Natural killer cell (primary cell): Measurements from ENCODE around the gene PLD4. TPM values are rescaled to one million over a fixed set of nuclear protein-coding genes. Genes with fewer than 3 reads are reported as not detected.

Experiments
- ATAC-seq, 3 donors: fragments of 150-1000 bp in 2 of 3; fragments of 200-7000 bp in 1 of 3; cut with Tn5 transposase; 1 replicate in 1 of 3; 2 replicates in 2 of 3; pipeline ENCODE4 v1.10.0; 2021; ENCODE audit warnings: mild to moderate bottlenecking in 2 of 3, moderate library complexity in 2 of 3
- DNase-seq, 2 donors: peaks; one replicate each; pipeline versions ENCODE4 v3.0.0 to v3.0.0-alpha.2; 2013 to 2021; ENCODE audit warnings: mixed read lengths in 1 of 2
- H3K27ac ChIP-seq: one replicate; pipeline ENCODE4 v1.5.1; 2013; ENCODE audit warnings: mild to moderate bottlenecking, low read length
- H3K27me3 ChIP-seq: one replicate; pipeline ENCODE4 v1.6.1; 2013; ENCODE audit warnings: low read length; ENCODE audit not compliant: control insufficient read depth, insufficient read depth
- H3K36me3 ChIP-seq: one replicate; pipeline ENCODE4 v1.6.1; 2013; ENCODE audit warnings: low read length; ENCODE audit not compliant: control insufficient read depth, insufficient read depth
- H3K4me1 ChIP-seq: one replicate; pipeline ENCODE4 v1.6.1; 2013; ENCODE audit warnings: low read length; ENCODE audit not compliant: control insufficient read depth, insufficient read depth
- H3K4me3 ChIP-seq: one replicate; pipeline ENCODE4 v1.5.1; 2013; ENCODE audit warnings: low read length
- H3K9me3 ChIP-seq: one replicate; pipeline ENCODE4 v1.6.1; 2013; ENCODE audit warnings: low read length; ENCODE audit not compliant: control insufficient read depth, insufficient read depth
- H3K27ac Mint-ChIP-seq, 2 donors: one replicate each; pipeline ENCODE4 v1.8.0; 2022; ENCODE audit warnings: mild to moderate bottlenecking in 2 of 2, mixed read lengths in 2 of 2, moderate library complexity in 1 of 2
- H3K27me3 Mint-ChIP-seq, 2 donors: one replicate each; pipeline ENCODE4 v1.8.0; 2022; ENCODE audit warnings: low read depth in 2 of 2, mixed read lengths in 2 of 2
- H3K36me3 Mint-ChIP-seq: one replicate; pipeline ENCODE4 v1.8.0; 2022; ENCODE audit warnings: mixed read lengths
- H3K4me1 Mint-ChIP-seq, 2 donors: one replicate each; pipeline ENCODE4 v1.8.0; 2022; ENCODE audit warnings: mixed read lengths in 2 of 2
- H3K4me3 Mint-ChIP-seq: one replicate; pipeline ENCODE4 v1.8.0; 2022; ENCODE audit warnings: mild to moderate bottlenecking, moderate library complexity, mixed read lengths
- H3K9me3 Mint-ChIP-seq, 2 donors: one replicate each; pipeline ENCODE4 v1.8.0; 2022; ENCODE audit warnings: mixed read lengths in 2 of 2
- WGBS: methylation state at CpG from one replicate; pipeline ENCODE4 v1.1.7; 2013; ENCODE audit warnings: missing lambda C conversion rate; ENCODE audit not compliant: insufficient coverage; 5-methylcytosine and 5-hydroxymethylcytosine counted together
- intact Hi-C: fragments of 100-400 bp; cut with micrococcal nuclease; formaldehyde crosslinking; loops from one replicate; pipeline ENCODE4 v1.14.2; 2022
- total RNA-seq, 4 donors: library from RNA; stranded (reverse); fragments of 120-200 nt in 1 of 4; gene quantifications; one replicate each; pipeline versions ENCODE4 v1.2.3 to v1.2.4, GENCODE V29; 2013 to 2022
- TF ChIP-seq, protein P1 (sequence below): fragments of 200-600 bp; IDR thresholded peaks from one replicate; pipeline ENCODE4 v1.8.0; 2022; ENCODE audit warnings: antibody characterized with exemption

Gene PLD4
- total RNA-seq, 3 donors from 2014 or later (not counting 1 experiment from before 2014, with no cell fraction given) = 1.7 to 7.2 (median 2.9) TPM

DNA sequence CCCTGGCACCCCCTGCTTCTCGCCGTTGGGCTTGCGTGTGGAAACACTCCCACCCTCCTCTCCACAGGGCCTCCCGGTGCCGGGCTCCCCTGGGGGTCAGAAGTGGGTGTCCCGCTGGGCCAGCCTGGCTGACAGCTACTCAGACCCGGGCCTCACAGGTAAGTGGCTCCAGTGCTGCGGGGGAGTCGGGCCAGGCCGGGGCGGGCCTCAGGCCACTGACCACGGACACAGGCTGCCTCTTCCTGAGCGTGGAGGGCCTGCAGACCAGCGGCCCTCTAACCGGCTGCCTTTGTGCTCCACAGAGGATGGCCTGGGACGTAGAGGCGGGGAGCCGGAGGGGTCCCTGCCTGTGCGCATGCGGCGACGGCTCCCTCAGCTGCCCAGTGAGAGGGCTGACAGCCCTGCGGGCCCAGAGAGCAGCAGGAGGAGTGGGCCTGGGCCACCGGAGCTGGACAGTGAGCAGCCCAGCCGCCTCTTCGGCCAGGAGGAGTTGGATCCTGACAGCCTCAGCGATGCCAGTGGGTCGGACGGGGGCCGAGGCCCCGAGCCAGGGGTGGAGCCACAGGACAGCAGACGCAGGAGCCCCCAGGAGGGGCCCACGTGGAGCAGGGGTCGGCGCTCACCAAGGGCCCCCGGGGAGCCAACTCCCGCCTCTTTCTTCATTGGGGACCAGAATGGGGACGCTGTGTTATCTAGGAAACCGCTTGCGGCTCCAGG is 38.5 kb upstream of the PLD4 start:
- H3K36me3 Mint-ChIP-seq = no peaks in the 10 kb centered on the region
- Histone ChIP-seq H3K4me3 (no peak overlapping the region), H3K27me3 (no peaks in the 10 kb centered on the region), H3K36me3 (no peaks in the 10 kb centered on the region), H3K9me3 (no peaks in the 10 kb centered on the region), H3K27ac (no peak overlapping the region), H3K4me1 (no peaks in the 10 kb centered on the region)
- no peaks in the 10 kb centered on the region for H3K4me1 Mint-ChIP-seq
- H3K27ac Mint-ChIP-seq = no peak overlapping the region
- no peak for DNase-seq
- TF ChIP-seq, protein P1, sequence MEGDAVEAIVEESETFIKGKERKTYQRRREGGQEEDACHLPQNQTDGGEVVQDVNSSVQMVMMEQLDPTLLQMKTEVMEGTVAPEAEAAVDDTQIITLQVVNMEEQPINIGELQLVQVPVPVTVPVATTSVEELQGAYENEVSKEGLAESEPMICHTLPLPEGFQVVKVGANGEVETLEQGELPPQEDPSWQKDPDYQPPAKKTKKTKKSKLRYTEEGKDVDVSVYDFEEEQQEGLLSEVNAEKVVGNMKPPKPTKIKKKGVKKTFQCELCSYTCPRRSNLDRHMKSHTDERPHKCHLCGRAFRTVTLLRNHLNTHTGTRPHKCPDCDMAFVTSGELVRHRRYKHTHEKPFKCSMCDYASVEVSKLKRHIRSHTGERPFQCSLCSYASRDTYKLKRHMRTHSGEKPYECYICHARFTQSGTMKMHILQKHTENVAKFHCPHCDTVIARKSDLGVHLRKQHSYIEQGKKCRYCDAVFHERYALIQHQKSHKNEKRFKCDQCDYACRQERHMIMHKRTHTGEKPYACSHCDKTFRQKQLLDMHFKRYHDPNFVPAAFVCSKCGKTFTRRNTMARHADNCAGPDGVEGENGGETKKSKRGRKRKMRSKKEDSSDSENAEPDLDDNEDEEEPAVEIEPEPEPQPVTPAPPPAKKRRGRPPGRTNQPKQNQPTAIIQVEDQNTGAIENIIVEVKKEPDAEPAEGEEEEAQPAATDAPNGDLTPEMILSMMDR = no peak
- H3K9me3 Mint-ChIP-seq = no peaks in the 10 kb centered on the region
- intact Hi-C loops = no loop called here
- WGBS = 92% methylated on average over 40 of the region's 40 CpGs
- ATAC-seq = no peak
- no peaks in the 10 kb centered on the region for H3K27me3 Mint-ChIP-seq
- no peak overlapping the region for H3K4me3 Mint-ChIP-seq

DNA sequence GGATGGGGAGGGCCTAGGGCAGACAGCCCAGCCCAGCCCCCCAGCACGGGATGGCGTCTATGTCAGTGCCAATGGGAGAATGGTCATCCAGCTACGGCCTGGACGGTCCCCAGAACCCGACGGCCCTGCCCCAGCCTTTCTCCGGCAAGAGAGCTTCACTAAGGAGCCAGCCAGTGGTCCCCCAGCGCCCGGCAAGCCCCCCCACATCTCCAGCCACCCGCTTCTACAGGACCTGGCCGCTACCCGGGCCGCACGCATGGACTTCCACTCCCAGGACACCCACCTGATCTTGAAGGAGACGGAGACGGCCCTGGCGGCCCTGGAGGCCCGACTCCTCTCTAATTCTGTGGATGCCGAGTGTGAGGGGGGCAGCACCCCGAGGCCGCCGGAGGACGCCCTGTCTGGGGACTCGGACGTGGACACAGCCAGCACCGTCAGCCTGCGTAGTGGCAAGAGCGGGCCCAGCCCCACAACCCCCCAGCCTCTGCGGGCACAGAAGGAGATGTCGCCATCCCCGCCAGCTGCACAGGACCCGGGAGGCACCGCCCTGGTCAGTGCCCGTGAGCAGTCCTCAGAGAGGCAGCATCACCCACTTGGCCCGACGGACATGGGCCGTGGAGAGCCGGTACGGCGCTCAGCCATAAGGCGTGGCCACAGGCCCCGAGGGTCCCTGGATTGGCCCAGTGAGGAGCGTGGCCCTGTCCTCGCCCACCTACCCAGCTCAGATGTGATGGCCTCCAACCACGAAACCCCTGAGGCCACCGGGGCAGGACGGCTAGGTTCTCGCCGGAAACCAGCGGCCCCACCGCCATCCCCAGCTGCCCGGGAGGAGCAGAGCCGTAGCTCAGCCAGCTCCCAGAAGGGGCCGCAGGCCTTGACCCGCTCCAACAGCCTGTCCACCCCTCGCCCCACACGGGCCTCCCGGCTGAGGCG is 37.7 kb upstream of the PLD4 start:
- no peak overlapping the region for H3K27ac ChIP-seq
- Mint-ChIP-seq H3K27ac (no peak overlapping the region), H3K4me3 (no peak overlapping the region), H3K27me3 (no peaks in the 10 kb centered on the region), H3K4me1 (no peaks in the 10 kb centered on the region), H3K9me3 (no peaks in the 10 kb centered on the region), H3K36me3 (no peaks in the 10 kb centered on the region)
- DNase-seq = no peak
- WGBS = 94% methylated on average over 59 of the region's 59 CpGs
- H3K27me3 ChIP-seq = no peaks in the 10 kb centered on the region
- no peaks in the 10 kb centered on the region for H3K4me1 ChIP-seq
- no peaks in the 10 kb centered on the region for H3K9me3 ChIP-seq
- intact Hi-C loops = no loop called here
- no peak overlapping the region for H3K4me3 ChIP-seq
- ATAC-seq = no peak
- TF ChIP-seq, protein P1 = no peak
- H3K36me3 ChIP-seq = no peaks in the 10 kb centered on the region

DNA sequence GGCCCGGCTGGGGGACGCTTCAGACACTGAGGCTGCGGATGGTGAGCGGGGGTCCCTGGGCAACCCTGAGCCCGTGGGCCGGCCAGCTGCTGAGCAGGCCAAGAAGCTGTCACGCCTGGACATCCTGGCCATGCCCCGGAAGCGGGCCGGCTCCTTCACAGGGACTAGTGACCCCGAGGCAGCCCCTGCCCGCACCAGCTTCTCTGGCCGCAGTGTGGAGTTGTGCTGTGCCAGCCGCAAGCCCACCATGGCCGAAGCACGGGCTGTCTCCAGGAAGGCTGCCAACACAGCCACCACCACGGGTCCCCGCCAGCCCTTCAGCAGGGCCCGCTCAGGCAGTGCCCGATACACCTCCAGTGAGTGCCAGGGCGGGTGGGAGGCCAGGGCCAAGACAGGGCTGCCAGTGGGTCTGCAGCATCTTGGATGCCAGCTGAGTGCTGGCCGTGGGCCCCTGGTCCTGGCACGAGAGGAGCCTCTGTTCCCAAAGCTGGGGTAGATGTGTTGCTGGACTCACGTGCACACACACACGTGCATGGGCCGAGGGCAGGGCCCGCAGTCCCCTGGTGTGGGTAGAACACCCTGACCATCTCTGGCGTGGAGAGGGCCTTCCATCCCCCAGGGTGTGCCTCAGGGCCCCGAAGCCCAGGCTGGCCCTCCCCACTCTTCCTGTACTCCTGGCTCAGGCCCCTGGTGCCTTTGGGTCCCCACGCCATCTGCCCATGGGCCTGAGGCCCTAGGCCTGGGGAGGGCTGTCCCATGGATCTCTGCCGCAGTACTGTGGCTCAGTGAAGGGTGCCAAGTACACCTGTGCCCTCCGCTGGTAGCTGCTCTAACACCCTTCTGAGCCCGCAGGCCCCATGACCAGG is 36.8 kb upstream of the PLD4 start:
- H3K27me3 Mint-ChIP-seq = no peaks in the 10 kb centered on the region
- no peak overlapping the region for H3K27ac Mint-ChIP-seq
- no peaks in the 10 kb centered on the region for H3K36me3 Mint-ChIP-seq
- H3K4me1 ChIP-seq = no peaks in the 10 kb centered on the region
- TF ChIP-seq, protein P1 = no peak
- no peak overlapping the region for H3K4me3 ChIP-seq
- H3K9me3 Mint-ChIP-seq = no peaks in the 10 kb centered on the region
- DNase-seq = peak in 1 of 2 donors; percentile 14
- H3K27me3 ChIP-seq = no peaks in the 10 kb centered on the region
- intact Hi-C loops = no loop called here
- H3K36me3 ChIP-seq = no peaks in the 10 kb centered on the region
- no peak for ATAC-seq
- no peaks in the 10 kb centered on the region for H3K4me1 Mint-ChIP-seq
- no peaks in the 10 kb centered on the region for H3K9me3 ChIP-seq
- no peak overlapping the region for H3K27ac ChIP-seq
- no peak overlapping the region for H3K4me3 Mint-ChIP-seq
- WGBS = 91% methylated on average over 33 of the region's 33 CpGs
